OCI-LY3 (cell line): ENCODE measurements around the gene RPS28.

Source experiments
- CTCF ChIP-seq: fragments of 200-600, 300-600 bp; sonication (generic); IDR thresholded peaks from 2 replicates; pipeline ENCODE4 v1.5.1; 2014; ENCODE audit warnings: antibody characterized with exemption, low read length, low read depth
- EZH2phosphoT487 ChIP-seq: fragments of 200-600 bp; shearing (Covaris generic); IDR thresholded peaks from 2 replicates; pipeline ENCODE4 v1.6.1; 2018; ENCODE audit warnings: antibody characterized with exemption, mixed run types, low read depth

- TF ChIP-seq CTCF (no peak), EZH2phosphoT487 (no peak)
Observed at GRCh38 chr19:8311461-8312260, 9.6 kb upstream of the RPS28 start.
